Smooth muscle cell (in vitro differentiated cells): ENCODE measurements around the gene SPTBN1. TPM values are rescaled to one million over a fixed set of nuclear protein-coding genes. Genes with fewer than 3 reads are reported as not detected.

ENCODE experiments used
- DNase-seq: peaks from one replicate; lab custom pipeline; 2025; ENCODE audit not compliant: unreplicated experiment; lab: John Stamatoyannopoulos, UW
- H2AFZ ChIP-seq: fragments of 200-600 bp; sonication (generic); 2 replicates; pipeline ENCODE4 v1.6.0; 2016; ENCODE audit warnings: antibody characterized with exemption, low read depth, mild to moderate bottlenecking
- H3F3A ChIP-seq: fragments of 200-600 bp; sonication (generic); 2 replicates; pipeline ENCODE4 v1.6.0; 2017; ENCODE audit warnings: antibody characterized with exemption, low read depth
- H3K27ac ChIP-seq: fragments of 200-600 bp; sonication (generic); 2 replicates; pipeline ENCODE4 v1.5.1; 2016; ENCODE audit warnings: low read depth, mild to moderate bottlenecking
- H3K27me3 ChIP-seq: fragments of 200-600 bp; sonication (generic); 2 replicates; pipeline ENCODE4 v1.6.1; 2016; ENCODE audit warnings: low read depth, mild to moderate bottlenecking
- H3K36me3 ChIP-seq: fragments of 200-600 bp; sonication (generic); 2 replicates; pipeline ENCODE4 v1.5.1; 2016; ENCODE audit warnings: low read depth
- H3K4me1 ChIP-seq: fragments of 200-600 bp; sonication (generic); 2 replicates; pipeline ENCODE4 v1.5.1; 2016; ENCODE audit warnings: low read depth
- H3K4me2 ChIP-seq: fragments of 200-600 bp; sonication (generic); 2 replicates; pipeline ENCODE4 v1.6.0; 2016; ENCODE audit warnings: mild to moderate bottlenecking
- H3K4me3 ChIP-seq: fragments of 200-600 bp; sonication (generic); 2 replicates; pipeline ENCODE4 v1.5.1; 2016; ENCODE audit warnings: mild to moderate bottlenecking
- H3K79me2 ChIP-seq: fragments of 200-600 bp; sonication (generic); 2 replicates; pipeline ENCODE4 v1.6.0; 2016; ENCODE audit warnings: low read depth, mild to moderate bottlenecking
- H3K9ac ChIP-seq: fragments of 200-600 bp; sonication (generic); 2 replicates; pipeline ENCODE4 v1.6.0; 2016; ENCODE audit warnings: low read depth
- H3K9me3 ChIP-seq: fragments of 200-600 bp; sonication (generic); replicated peaks from 2 replicates; pipeline ENCODE4 v1.5.1; 2016; ENCODE audit warnings: low read depth
- H4K20me1 ChIP-seq: fragments of 200-600 bp; sonication (generic); 2 replicates; pipeline ENCODE4 v1.6.0; 2016; ENCODE audit warnings: low read depth
- WGBS: methylation state at CpG from one replicate; pipeline ENCODE4 v1.1.7; 2016; ENCODE audit warnings: low lambda C conversion rate; 5-methylcytosine and 5-hydroxymethylcytosine counted together
- polyA plus RNA-seq: library from polyadenylated mRNA; unstranded; fragments of >200 nt; fragmentation: Nextera tagmentation; extraction: Ambion mirVana; gene quantifications from 2 replicates; pipeline ENCODE4 v1.2.1, GENCODE V29; 2016
- total RNA-seq: library from RNA; depleted of rRNA; stranded (reverse); fragments of >200 nt; gene quantifications from 2 replicates; pipeline ENCODE4 v1.2.3, GENCODE V29; 2014
- TF ChIP-seq, protein P1 (sequence below): fragments of 200-600 bp; sonication (generic); IDR thresholded peaks from 2 replicates; pipeline ENCODE4 v1.5.1; 2017; ENCODE audit warnings: borderline replicate concordance, mild to moderate bottlenecking, antibody characterized with exemption; ENCODE audit not compliant: insufficient read depth, poor library complexity, severe bottlenecking

SPTBN1 gene
- total and polyA plus RNA-seq, 2 experiments from 2014 or later, result 78.7 to 186 TPM

DNA sequence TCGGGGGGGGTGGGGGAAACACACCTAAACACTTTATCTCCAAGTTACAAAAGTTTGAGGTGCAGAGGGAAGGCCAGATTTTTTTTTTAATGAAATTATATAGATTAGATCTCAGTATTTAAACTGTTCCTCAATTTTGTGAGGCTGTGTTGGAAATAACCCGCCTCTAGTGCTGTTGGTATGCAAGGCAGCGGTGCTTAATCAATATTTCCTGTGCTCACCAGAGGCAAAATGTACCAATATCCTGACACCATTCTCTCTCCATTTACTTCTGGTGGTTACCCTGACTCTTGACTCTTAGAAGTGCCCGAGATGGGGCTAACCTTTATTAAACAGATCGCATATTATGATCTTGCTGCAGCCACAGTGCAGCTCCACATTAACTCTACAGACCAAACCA lies 212.6 kb downstream of the SPTBN1 start:
- H3F3A ChIP-seq, result peaks cover 65% of the 10 kb centered on the region
- H3K4me3 ChIP-seq, result no peak overlapping the region
- no peaks in the 10 kb centered on the region for H3K79me2 ChIP-seq
- peaks cover 8% of the 10 kb centered on the region for H3K4me1 ChIP-seq
- no peaks in the 10 kb centered on the region for H3K27me3 ChIP-seq
- TF ChIP-seq, protein P1, sequence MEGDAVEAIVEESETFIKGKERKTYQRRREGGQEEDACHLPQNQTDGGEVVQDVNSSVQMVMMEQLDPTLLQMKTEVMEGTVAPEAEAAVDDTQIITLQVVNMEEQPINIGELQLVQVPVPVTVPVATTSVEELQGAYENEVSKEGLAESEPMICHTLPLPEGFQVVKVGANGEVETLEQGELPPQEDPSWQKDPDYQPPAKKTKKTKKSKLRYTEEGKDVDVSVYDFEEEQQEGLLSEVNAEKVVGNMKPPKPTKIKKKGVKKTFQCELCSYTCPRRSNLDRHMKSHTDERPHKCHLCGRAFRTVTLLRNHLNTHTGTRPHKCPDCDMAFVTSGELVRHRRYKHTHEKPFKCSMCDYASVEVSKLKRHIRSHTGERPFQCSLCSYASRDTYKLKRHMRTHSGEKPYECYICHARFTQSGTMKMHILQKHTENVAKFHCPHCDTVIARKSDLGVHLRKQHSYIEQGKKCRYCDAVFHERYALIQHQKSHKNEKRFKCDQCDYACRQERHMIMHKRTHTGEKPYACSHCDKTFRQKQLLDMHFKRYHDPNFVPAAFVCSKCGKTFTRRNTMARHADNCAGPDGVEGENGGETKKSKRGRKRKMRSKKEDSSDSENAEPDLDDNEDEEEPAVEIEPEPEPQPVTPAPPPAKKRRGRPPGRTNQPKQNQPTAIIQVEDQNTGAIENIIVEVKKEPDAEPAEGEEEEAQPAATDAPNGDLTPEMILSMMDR, result no peak
- no peak for DNase-seq
- H3K27ac ChIP-seq, result no peak overlapping the region
- 92% methylated on average over 5 of the region's 5 CpGs for WGBS
- no peak overlapping the region for H3K9ac ChIP-seq
- peaks cover 35% of the 10 kb centered on the region for H4K20me1 ChIP-seq
- peak overlapping the region; percentile 12 for H3K4me2 ChIP-seq
- H3K36me3 ChIP-seq, result no peaks in the 10 kb centered on the region
- H2AFZ ChIP-seq, result no peak overlapping the region
- no peaks in the 10 kb centered on the region for H3K9me3 ChIP-seq

DNA sequence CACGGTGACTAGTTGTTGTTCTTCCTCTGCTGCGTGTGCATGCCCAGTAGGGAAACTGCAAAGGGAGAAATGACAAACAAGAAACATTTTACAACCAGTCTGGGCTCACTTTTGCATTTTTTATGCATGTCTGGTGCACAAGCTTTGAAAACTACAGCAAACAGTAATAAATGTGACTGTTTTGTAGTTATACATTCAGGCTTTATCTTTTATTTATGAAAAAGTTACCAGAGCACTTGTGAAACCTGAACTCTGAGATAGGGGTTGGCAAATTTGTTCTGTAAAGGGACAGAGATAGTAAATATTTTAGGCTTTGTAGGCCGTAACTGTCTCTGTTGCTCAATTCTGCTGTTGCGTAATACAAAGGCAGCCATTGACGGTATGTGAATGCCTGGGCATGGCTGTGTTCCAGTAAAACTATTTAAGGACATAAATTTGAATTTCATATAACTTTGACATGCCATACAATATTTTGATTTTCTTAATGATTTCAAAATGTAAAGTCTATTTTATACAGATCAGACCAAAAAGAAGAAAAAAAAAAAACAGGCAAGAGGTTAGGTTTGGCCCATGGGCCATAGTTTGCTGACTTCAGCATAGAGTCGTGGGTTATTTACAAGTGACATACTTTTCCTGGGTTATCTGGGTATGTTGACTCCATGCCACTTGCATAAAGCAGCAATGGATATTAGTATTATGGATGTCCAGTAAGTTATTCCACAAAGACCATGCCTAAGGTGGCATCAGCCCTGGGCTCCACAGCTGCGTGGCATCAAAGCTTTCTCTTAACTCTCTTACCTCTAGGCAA lies 213.8 kb downstream of the SPTBN1 start:
- Histone ChIP-seq H3K4me1 (peaks cover 8% of the 10 kb centered on the region), H2AFZ (no peak overlapping the region)

DNA sequence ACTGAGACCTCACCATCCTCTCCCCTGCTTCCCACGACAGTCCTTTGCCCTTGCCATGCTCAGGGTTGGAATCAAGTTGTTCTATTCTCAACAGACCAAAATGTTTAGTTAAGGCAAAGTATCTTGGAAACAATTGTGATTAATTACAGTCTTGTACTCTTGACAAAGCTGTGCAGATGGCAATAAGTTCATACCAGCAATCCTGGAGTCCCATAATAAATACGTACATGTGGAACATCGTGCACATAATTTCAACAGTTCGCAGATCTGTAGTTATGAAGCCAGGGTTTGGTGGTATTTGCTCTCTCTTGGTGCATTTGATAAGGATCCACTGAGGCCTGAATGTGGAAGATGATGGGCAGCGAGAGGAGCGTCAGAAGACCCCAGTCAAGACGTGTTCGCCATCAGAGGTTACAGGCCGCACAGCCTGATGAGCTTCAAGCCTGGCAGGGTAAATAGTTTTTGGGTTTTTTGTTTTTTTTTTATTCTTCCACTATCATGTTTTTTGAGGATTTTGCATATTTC lies 214.4 kb downstream of the SPTBN1 start:
- Histone ChIP-seq H2AFZ (no peak overlapping the region), H3K4me3 (no peak overlapping the region), H3K9ac (no peak overlapping the region), H3K79me2 (no peaks in the 10 kb centered on the region), H3K9me3 (no peaks in the 10 kb centered on the region), H3K4me2 (no peak overlapping the region), H3K36me3 (no peaks in the 10 kb centered on the region), H4K20me1 (peaks cover 27% of the 10 kb centered on the region), H3K27me3 (no peaks in the 10 kb centered on the region), H3K27ac (peak overlapping the region; percentile 50), H3K4me1 (peaks cover 2% of the 10 kb centered on the region), H3F3A (peaks cover 52% of the 10 kb centered on the region)
- no peak for DNase-seq
- TF ChIP-seq, protein P1, result no peak
- WGBS, result 97% methylated on average over 9 of the region's 9 CpGs

More for the DNA sequence above, 213.8 kb downstream of the SPTBN1 start:
- WGBS, result 26% methylated on average over 7 of the region's 7 CpGs
- peak overlapping the region; percentile 12 for H3K4me2 ChIP-seq
- no peak overlapping the region for H3K9ac ChIP-seq
- peaks cover 33% of the 10 kb centered on the region for H4K20me1 ChIP-seq
- H3K36me3 ChIP-seq, result no peaks in the 10 kb centered on the region
- no peaks in the 10 kb centered on the region for H3K27me3 ChIP-seq
- H3F3A ChIP-seq, result peaks cover 58% of the 10 kb centered on the region
- H3K79me2 ChIP-seq, result no peaks in the 10 kb centered on the region
- no peak overlapping the region for H3K4me3 ChIP-seq
- H3K9me3 ChIP-seq, result no peaks in the 10 kb centered on the region
- peak overlapping the region; percentile 50 for H3K27ac ChIP-seq
- TF ChIP-seq, protein P1, result no peak
- DNase-seq, result no peak
